Vagina (tissue), 2 donors: ENCODE results near the gene PNMA6F. TPM values are rescaled to one million over a fixed set of nuclear protein-coding genes. Genes with fewer than 3 reads are reported as not detected.

ENCODE experiments used
- DNase-seq, 2 donors: peaks; one replicate each; pipeline ENCODE4 v3.0.0-alpha.2; 2017; ENCODE audit errors: extremely low spot score in 2 of 2
- H3K27ac ChIP-seq: fragments of 200-600 bp; sonication (generic); one replicate; pipeline ENCODE4 v1.5.1; 2019
- H3K27me3 ChIP-seq: fragments of 200-600 bp; sonication (generic); one replicate; pipeline ENCODE4 v1.5.1; 2019
- H3K36me3 ChIP-seq, 2 donors: fragments of 200-600 bp; sonication (generic); one replicate each; pipeline ENCODE4 v1.5.1; 2017 to 2019
- H3K4me1 ChIP-seq: fragments of 200-600 bp; sonication (generic); one replicate; pipeline ENCODE4 v1.5.1; 2019
- H3K4me3 ChIP-seq, 2 donors: fragments of 200-600 bp; sonication (generic); 1 replicate in 1 of 2; 2 replicates in 1 of 2; pipeline ENCODE4 v1.5.1; 2016 to 2019
- H3K9me3 ChIP-seq: fragments of 200-600 bp; sonication (generic); one replicate; pipeline ENCODE4 v1.5.1; 2019
- CTCF ChIP-seq, 3 experiments: fragments of 450-650 bp in 2 of 3; fragments of 200-600 bp in 1 of 3; sonication (generic) in 1 of 3; IDR thresholded peaks; one replicate each; pipeline ENCODE4 v1.5.1; 2017 to 2019; ENCODE audit warnings: antibody characterized with exemption in 3 of 3, mild to moderate bottlenecking in 2 of 3, moderate library complexity in 2 of 3
- POLR2A ChIP-seq, 2 donors: fragments of 450-650 bp; IDR thresholded peaks; one replicate each; pipeline ENCODE4 v1.6.1; 2017; ENCODE audit warnings: antibody characterized with exemption in 2 of 2, mild to moderate bottlenecking in 2 of 2, moderate library complexity in 2 of 2
- POLR2AphosphoS5 ChIP-seq, 2 donors: sonication (generic); formaldehyde crosslinking; IDR thresholded peaks; one replicate each; pipeline ENCODE4 v1.9.0; 2017; ENCODE audit warnings: antibody characterized with exemption in 2 of 2, mild to moderate bottlenecking in 2 of 2, low read depth in 1 of 2; ENCODE audit not compliant: insufficient read depth in 1 of 2
- intact Hi-C: fragments of 100-400 bp; cut with DNase I; formaldehyde crosslinking; loops from one replicate; pipeline ENCODE4 v1.15.1; 2023
- total RNA-seq: library from RNA; depleted of rRNA; stranded (reverse); fragments of >200 nt; gene quantifications from one replicate; pipeline ENCODE4 v1.2.3, GENCODE V29; 2016

PNMA6F gene
- total RNA-seq, 1 donor from 2014 or later, result not detected

- H3K9me3 ChIP-seq, result no peaks in the 10 kb centered on the region
- intact Hi-C loops, result no loop called here
- DNase-seq, result peak; percentile 58 to 60
- H3K4me3 ChIP-seq, result no peak overlapping the region
- no peaks in the 10 kb centered on the region for H3K27me3 ChIP-seq
- H3K4me1 ChIP-seq, result no peaks in the 10 kb centered on the region
- no peak overlapping the region for H3K27ac ChIP-seq
- no peak for TF ChIP-seq CTCF (IDR thresholded peaks at IDR 0.05)
- no peak for TF ChIP-seq POLR2A (IDR thresholded peaks at IDR 0.05)
- TF ChIP-seq POLR2AphosphoS5 (IDR thresholded peaks at IDR 0.05; ENCODE audit: insufficient read depth in 1 of 2, low read depth in 1 of 2), result no peak
- H3K36me3 ChIP-seq, result no peaks in the 10 kb centered on the region
Measured at GRCh38 chrX:153304988-153305736, 16.4 kb downstream of the PNMA6F start.

GRCh38 chrX:153303276-153304262 lies 18.0 kb downstream of the PNMA6F start:
- intact Hi-C loops, result no loop called here
- Histone ChIP-seq H3K27me3 (no peaks in the 10 kb centered on the region), H3K9me3 (no peaks in the 10 kb centered on the region), H3K27ac (no peak overlapping the region), H3K4me3 (no peak overlapping the region), H3K4me1 (no peaks in the 10 kb centered on the region), H3K36me3 (no peaks in the 10 kb centered on the region)
- peak; percentile 61 to 67 for DNase-seq
- no peak for TF ChIP-seq POLR2A (IDR thresholded peaks at IDR 0.05)
- no peak for TF ChIP-seq CTCF (IDR thresholded peaks at IDR 0.05)
- no peak for TF ChIP-seq POLR2AphosphoS5 (IDR thresholded peaks at IDR 0.05; ENCODE audit: insufficient read depth in 1 of 2, low read depth in 1 of 2)

- no peaks in the 10 kb centered on the region for H3K36me3 ChIP-seq
- no peak overlapping the region for H3K4me3 ChIP-seq
- no peaks in the 10 kb centered on the region for H3K9me3 ChIP-seq
- no peaks in the 10 kb centered on the region for H3K4me1 ChIP-seq
- TF ChIP-seq POLR2A (IDR thresholded peaks at IDR 0.05) (no peak), POLR2AphosphoS5 (IDR thresholded peaks at IDR 0.05; ENCODE audit: insufficient read depth in 1 of 2, low read depth in 1 of 2) (no peak), CTCF (IDR thresholded peaks at IDR 0.05) (no peak)
- H3K27me3 ChIP-seq, result no peaks in the 10 kb centered on the region
- peak in 1 of 2 donors; percentile 60 for DNase-seq
- H3K27ac ChIP-seq, result no peak overlapping the region
- intact Hi-C loops, result no loop called here
Measured at GRCh38 chrX:153302796-153303195, 18.8 kb downstream of the PNMA6F start.

- Histone ChIP-seq H3K4me1 (no peaks in the 10 kb centered on the region), H3K27me3 (no peaks in the 10 kb centered on the region), H3K4me3 (no peak overlapping the region), H3K27ac (no peak overlapping the region), H3K9me3 (no peaks in the 10 kb centered on the region), H3K36me3 (no peaks in the 10 kb centered on the region)
- TF ChIP-seq POLR2A (IDR thresholded peaks at IDR 0.05), result no peak
- intact Hi-C loops, result no loop called here
- DNase-seq, result no peak
Measured at GRCh38 chrX:153301746-153302145, 19.8 kb downstream of the PNMA6F start.

- intact Hi-C loops, result no loop called here
- peak; percentile 56 to 58 for DNase-seq
- no peaks in the 10 kb centered on the region for H3K4me1 ChIP-seq
- no peak overlapping the region for H3K27ac ChIP-seq
- no peaks in the 10 kb centered on the region for H3K9me3 ChIP-seq
- H3K27me3 ChIP-seq, result no peaks in the 10 kb centered on the region
- no peak for TF ChIP-seq POLR2A (IDR thresholded peaks at IDR 0.05)
- H3K36me3 ChIP-seq, result no peaks in the 10 kb centered on the region
- H3K4me3 ChIP-seq, result no peak overlapping the region
Measured at GRCh38 chrX:153299855-153300254, 21.7 kb downstream of the PNMA6F start.
